HK-2 (cell line): ENCODE results near the gene NR1H3.
"Not testable (repeated sequence)": the region's sequence is repeated elsewhere in the genome, so short reads cannot be mapped to it uniquely, and the experiment has no call there.

Source experiments
- DNase-seq: peaks from one replicate; pipeline ENCODE4 v3.0.0-alpha.2; 2018; ENCODE audit not compliant: unreplicated experiment

NR1H3 gene

GRCh38 chr11:47306484-47306844 lies 48.7 kb downstream of the NR1H3 start:
- DNase-seq: no peak

GRCh38 chr11:47308050-47308823 lies 50.4 kb downstream of the NR1H3 start:
- no peak for DNase-seq

- no peak for DNase-seq
Observed at GRCh38 chr11:47314992-47315391, 57.2 kb downstream of the NR1H3 start.

GRCh38 chr11:47316501-47316900 lies 58.7 kb downstream of the NR1H3 start:
- not testable (repeated sequence) for DNase-seq

- no peak for DNase-seq
Observed at GRCh38 chr11:47317064-47317828, 59.5 kb downstream of the NR1H3 start.

- no peak for DNase-seq
Observed at GRCh38 chr11:47318166-47318565, 60.4 kb downstream of the NR1H3 start.
